ENCODE measurements around the gene OPCML.

- TF ChIP-seq CTCF (IDR thresholded peaks at IDR 0.05) (no peak), TCF7L2 (IDR thresholded peaks at IDR 0.05; ENCODE audit: low read depth, low read length) (no peak), SIN3A (IDR thresholded peaks at IDR 0.05; ENCODE audit: borderline replicate concordance, insufficient read depth, low read depth, low read length) (no peak), POLR2AphosphoS5 (IDR thresholded peaks at IDR 0.05; ENCODE audit: low read depth, low read length) (no peak)
These were observed 293.8 kb downstream of the OPCML start for GRCh38 chr11:133238495-133238894.
